GM21423 (cell line): ENCODE results near the gene ACKR2.

Experiments used
- ATAC-seq: cut with Tn5 transposase; IDR thresholded peaks from one replicate; pipeline ENCODE4 v1.9.1; 2021; ENCODE audit warnings: mild to moderate bottlenecking, moderate library complexity; ENCODE audit not compliant: unreplicated experiment

ACKR2 gene

DNA sequence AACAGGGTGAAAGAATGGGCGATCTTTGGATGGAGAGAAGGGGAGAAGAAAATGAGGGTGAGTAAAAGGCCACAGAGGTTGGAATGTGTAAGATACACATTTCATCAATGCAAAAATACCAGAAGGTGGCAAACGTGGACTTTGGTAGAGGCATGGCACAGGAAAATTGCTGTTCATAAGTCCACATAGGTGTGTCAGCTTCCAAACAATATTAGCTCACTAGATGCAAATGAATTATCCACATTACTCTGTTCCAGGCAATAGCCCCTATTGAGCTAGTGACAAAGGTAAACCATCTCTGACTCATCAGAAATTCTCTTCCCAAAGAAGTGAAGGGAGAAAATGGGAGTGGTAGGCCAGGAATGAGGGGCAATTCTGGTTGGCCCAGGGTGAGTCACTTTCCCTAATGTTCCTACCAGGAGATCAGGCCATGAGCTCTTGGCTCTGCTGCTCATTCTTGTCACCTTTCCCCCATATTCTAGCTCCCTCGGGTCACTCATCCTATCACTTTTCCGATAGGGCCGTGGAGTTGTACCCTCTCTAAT is 19.9 kb downstream of the ACKR2 start:
- ATAC-seq: no peak

GRCh38 chr3:42829628-42830436 is 20.6 kb downstream of the ACKR2 start:
- ATAC-seq: no peak

DNA sequence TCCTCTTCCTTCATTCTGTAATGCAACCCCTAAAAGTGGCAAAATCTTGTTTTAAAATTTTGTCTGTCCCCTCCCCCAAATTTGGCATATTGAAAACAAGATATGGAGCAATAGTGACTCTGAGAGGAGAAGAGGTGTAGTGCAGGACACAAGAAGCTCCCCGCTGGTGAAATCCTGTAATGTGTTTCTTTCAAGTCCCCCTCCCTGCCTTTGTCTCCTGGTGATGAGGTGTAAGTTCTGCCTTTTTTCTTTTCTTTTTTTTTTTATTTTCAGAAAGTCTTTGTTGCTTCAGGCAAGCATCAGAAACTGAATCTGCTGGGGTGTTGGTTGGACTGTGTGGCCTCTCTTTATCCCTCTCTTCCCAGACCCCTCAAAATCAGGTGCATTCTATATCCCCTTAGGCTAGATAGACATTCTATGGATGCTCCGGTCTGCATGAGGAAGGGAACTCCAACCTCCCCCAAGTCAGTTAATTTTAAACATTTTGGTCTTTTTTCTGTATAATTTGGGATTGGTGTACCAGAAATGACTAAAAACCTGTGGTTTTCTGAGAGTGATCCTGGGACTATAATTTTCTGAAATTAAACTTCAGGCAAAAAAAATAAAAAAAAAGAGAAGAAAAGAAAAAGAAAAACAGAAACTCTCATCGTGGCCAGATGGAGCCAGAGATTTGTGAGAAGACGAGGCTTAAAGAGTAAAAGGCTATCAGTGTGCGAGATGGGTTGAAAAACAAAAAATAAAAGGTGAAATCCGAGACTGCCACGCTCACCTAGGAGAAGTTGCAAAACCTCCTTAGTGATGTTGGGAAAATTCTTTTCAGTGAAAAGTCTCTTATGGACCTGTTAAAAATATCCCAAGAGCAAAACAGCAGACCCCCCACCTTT is 21.4 kb downstream of the ACKR2 start:
- ATAC-seq: no peak

GRCh38 chr3:42831321-42831713 is 22.1 kb downstream of the ACKR2 start:
- peak; percentile 63 for ATAC-seq

DNA sequence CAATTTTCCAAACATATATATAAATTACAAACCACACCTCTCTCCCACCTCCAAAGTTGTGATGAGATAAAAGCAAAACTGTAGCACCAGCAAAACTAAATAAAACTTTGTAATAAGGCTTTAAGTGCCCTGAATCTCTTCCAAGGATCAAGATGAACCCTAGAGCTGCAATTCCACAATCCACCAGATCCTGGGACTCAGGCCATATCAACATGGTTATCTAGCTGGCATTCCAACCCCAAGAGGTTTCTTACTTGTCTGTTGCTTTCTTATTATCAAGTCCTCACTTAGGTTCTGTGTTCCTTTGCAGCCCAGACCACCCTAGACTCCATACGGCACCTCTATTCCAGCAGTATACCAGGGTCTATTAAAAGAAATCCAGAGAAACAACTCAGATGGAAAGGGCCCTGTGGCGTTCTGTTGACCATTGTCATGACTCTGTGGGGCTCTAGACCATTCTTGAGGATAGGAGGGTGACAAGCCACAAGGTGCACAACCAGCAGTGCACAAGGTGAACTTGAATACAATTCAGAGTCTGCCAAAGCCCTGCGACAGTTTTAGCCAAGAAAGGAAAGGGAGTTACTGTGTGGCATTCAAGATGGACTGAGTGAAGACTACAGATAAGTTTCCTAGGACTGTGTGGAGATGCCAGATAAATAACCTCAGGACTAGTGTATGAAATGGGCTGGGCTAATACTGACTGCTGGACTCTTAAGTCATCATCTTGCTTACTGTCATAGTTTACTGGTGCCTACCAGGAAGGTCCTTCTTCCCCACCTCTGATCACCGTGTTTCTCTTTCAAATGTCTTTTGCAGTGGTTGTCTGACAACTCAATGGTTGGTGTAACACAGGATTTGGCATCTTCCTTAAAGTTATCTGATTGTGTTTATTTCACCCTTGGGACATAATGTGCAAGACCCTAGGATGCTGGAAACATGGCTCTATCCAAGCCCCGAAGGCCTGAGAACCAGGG is 27.2 kb downstream of the ACKR2 start:
- no peak for ATAC-seq

- no peak for ATAC-seq
Measured at GRCh38 chr3:42838571-42838970, 29.3 kb downstream of the ACKR2 start.

DNA sequence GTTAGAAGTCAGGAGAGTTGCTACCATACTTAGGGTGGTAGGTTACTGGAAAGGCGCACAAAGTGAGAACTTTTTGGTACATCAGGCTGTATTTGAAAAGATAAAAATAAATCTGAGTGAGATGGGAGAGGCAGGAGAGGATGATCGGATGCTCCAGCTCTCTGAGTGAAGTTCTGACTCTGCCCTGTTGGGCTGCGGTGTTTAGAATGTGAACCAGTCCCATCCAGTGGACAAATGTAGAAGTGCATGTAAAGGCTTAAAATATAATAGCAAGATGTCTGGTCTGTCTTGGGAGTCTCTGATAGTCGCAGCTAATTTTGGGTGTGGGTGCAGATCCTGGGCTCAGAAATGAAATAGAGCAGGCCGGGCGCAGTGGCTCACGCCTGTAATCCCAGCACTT is 30.4 kb downstream of the ACKR2 start:
- ATAC-seq: peak; percentile 89

GRCh38 chr3:42841332-42841731 is 32.1 kb downstream of the ACKR2 start:
- no peak for ATAC-seq

DNA sequence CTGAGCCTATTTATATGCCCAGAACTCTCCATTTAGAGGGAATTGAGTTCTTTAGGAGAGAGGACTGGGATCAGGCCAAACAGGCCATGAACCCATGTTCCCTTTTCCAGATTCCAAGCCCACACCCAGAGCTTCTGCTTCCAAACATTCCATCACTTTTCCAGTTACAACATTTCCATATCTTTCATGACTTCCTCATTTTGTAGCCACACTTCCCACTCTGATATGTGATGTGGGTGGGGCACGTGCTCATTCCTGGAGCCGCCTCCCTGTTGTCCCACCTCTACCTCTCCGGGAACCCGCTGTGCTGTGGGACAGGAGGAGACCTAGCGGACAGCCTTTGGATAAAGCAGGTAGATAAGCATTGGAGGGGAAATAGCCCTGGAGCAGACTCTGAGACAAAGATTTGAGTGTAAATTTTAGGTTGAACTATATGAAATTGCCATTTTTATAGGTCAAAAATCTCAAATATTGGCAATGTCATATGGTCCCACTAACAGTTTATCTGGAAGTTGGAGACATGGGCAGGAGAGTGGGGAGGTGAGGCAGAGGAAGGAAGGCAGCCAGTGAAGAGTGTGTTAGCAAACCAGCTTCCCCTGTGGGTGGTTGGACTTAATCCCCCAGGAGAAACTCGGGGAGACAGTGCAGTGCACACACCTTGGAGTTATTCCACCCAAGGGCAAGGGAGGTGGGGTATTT is 34.6 kb downstream of the ACKR2 start:
- ATAC-seq: no peak

DNA sequence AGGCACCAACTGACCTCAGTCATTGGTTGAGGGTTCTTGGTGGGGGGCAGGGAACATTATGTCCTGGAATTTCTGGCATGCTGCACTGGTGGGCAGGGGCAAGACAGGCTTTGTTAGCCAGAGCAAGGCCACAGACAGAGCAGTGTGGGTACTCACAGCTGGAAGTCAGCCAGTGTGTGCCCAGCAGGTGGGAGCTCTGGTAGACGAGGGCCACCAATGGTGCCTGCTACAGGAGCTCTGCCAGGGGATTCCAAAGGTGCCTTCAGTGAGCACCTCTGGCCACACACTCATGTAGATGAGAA is 35.1 kb downstream of the ACKR2 start:
- no peak for ATAC-seq

- no peak for ATAC-seq
Measured at GRCh38 chr3:42844815-42845214, 35.6 kb downstream of the ACKR2 start.

DNA sequence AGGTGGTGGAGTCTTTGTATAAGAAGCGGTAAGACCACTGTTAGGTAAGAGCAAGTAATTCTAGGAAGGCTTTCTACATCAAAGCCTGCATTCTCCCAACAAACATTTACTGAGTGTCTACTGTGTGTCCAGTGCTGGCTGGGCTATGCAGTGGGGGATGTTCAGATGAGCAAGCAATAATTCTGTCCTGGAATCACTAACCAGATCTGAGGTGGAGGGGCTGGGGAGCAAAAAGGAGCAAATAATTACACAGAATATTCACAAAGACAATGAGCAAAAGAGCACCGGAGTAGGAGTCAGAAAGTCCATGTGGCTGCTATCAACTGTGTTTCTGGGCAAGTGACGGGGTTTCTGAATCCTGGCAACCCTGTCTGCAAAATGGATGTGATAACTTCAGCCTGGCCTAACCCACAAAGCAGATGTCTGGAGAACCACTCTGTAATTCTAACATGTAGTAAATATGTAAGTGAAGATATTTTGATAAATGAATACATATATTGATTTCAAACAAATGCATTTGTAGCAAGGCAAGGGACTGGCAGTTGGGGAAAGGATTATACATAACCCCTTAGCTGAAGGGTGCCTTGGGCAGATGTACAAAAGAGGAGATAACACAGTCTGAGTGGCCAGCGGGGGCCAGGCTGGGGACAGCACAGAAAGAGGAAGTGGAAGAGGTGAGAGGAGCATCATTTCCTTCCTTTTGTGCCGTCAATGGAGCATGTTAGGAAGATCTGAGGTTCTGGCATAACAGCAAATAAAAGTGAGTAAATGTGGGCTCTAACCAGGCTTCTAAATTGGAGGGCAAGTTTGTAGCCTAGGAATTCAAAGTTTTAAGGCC is 37.7 kb downstream of the ACKR2 start:
- ATAC-seq: no peak

DNA sequence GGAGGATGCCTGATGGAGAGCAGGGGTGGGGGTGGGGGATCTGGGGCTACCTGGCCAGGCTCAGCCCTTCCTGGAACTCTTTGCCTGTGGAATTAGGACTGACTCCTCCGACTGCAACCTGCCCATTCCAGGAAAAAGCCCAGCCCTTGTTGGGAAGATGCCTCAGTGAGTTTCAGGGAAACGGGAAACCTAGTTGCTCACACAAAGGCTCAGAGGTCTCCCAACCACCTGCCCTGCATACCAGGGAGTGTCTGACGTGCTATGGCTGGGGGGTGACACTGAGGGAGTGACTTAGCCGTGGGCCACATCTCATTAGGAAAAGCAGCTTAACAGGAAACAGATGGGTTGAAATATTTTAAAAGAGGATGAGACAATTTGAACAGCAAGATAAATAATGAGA is 38.5 kb downstream of the ACKR2 start:
- no peak for ATAC-seq

DNA sequence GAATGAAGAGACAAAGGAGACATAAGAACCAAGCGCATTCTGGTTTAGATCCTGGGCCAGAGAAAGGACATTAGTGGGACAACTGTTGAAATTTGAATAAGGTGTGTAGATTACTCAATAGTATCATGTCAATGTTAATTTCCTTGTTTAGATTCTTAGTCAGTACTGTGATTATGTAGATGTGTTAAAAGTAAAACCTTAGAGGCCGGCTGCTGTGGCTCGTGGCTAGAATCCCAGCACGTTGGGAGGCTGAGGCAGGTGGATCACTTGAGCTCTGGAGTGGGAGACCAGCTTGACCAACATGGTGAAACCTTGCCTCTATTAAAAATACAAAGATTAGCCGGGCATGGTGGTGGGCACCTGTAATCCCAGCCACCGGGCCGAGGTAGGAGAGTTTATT is 39.8 kb downstream of the ACKR2 start:
- ATAC-seq: no peak

DNA sequence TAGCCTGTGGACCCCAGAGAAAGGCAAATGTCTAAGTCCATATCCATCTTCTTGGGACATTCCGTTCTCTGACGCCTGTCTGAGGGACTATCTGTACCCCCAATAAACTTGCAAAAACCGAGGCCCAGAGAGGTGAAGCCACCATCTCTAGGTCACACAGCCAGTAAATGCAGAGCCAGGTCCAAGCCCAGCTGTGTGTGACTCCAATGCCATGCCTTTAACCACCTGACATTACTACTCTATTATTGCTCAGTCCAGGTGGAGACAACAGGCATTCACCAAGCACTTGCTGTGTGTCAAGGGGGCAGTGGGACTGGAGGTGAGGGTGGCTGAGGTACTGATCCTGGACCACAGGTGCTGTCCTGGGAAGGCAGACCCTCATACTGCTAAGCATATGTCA is 41.0 kb downstream of the ACKR2 start:
- no peak for ATAC-seq

DNA sequence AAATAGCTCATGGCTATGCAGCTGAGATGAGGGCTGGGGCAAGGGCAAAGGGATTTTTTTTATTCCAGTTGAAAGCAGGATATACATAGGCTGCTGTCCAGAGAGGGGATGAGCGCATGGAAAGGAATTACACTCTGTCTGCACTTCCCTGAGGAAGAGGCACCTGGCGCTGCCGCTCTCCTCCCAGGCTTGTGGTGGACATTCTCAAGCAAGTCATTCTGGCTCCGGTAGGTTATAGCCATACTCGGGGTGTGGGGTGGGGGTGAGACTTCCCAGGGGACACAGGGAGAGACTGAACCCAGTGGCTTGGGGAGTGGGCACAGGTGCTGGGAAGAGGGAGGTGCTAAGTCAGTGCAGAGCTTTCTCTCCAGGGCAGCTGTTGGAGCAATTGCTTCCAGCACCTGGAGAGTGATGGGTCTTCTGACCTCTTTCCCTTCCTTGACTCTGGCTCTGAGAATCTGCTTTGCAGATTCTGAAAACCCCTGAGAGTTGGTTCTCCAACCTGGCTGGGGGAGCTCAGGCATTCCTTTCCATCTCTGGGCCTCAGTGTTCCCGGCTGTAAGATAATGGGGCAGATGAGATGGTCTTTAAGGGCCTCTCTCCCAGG is 42.1 kb downstream of the ACKR2 start:
- ATAC-seq: no peak

DNA sequence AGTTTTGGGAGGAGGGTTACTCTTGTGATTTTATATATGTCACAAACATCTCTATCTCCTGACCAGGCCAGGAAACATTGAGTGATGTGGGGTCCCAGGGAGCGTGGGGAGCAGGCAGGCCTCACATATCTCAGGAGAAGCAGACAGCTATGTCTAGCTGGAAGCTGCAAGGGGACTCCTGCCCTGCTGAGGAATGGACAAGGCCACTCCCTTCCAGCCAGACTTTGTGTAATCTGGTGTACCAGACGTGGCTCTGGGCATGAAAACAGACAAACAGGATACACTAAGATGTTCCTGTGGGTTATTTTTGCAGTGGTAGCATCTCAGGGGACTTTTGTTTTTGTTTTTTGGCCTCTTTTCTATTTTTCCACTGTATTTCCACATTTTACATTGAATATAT is 43.2 kb downstream of the ACKR2 start:
- ATAC-seq: no peak

- no peak for ATAC-seq
Measured at GRCh38 chr3:42853056-42853455, 43.8 kb downstream of the ACKR2 start.

- no peak for ATAC-seq
Measured at GRCh38 chr3:42853739-42854302, 44.6 kb downstream of the ACKR2 start.
